ENCODE results near the gene IMP3. TPM values are rescaled to one million over a fixed set of nuclear protein-coding genes. Genes with fewer than 3 reads are reported as not detected.

The IMP3 gene
- polyA plus RNA-seq, 1 of the 3 experiments (the other 2 are of a cell fraction): 56.2 TPM

- TF ChIP-seq ZBTB33 (IDR thresholded peaks at IDR 0.05; ENCODE audit: borderline replicate concordance, low read depth) (no peak), TAF1 (IDR thresholded peaks at IDR 0.05; ENCODE audit: borderline replicate concordance, low read depth, low read length) (no peak; the same call in 1 of the 2 replicates), REST (IDR thresholded peaks at IDR 0.05; ENCODE audit: low read depth, low read length) (no peak), ELF1 (IDR thresholded peaks at IDR 0.05) (peak; percentile 89), GABPA (IDR thresholded peaks at IDR 0.05; ENCODE audit: low read depth) (peak; percentile 79), EZH2phosphoT487 (IDR thresholded peaks at IDR 0.05; ENCODE audit: borderline replicate concordance, low read depth) (no peak), GATA2 (CRISPR knock-in tag; IDR thresholded peaks at IDR 0.05) (no peak), NFIC (IDR thresholded peaks at IDR 0.05; ENCODE audit: borderline replicate concordance) (no peak; the same call in 1 of the 2 replicates), MEF2A (IDR thresholded peaks at IDR 0.05; ENCODE audit: borderline replicate concordance, low read depth) (no peak), TCF12 (IDR thresholded peaks at IDR 0.05) (peak; percentile 41; the same call in 1 of the 2 replicates), RAD21 (IDR thresholded peaks at IDR 0.05; ENCODE audit: low read length) (no peak), FOSL2 (IDR thresholded peaks at IDR 0.05; ENCODE audit: borderline replicate concordance, low read depth) (no peak), JUND (IDR thresholded peaks at IDR 0.05) (no peak), NRF1 (IDR thresholded peaks at IDR 0.05; ENCODE audit: low read depth, low read length) (no peak), USF2 (IDR thresholded peaks at IDR 0.05; ENCODE audit: borderline replicate concordance, low read depth, low read length) (no peak), USF1 (IDR thresholded peaks at IDR 0.05; ENCODE audit: borderline replicate concordance, low read depth) (peak; percentile 28; the same call in 1 of the 2 replicates)
These were observed 14.3 kb downstream of the IMP3 start, which contains the start of gene SNUPN (continued) for GRCh38 chr15:75625542-75626347.

Measured in SK-N-SH (cell line).